Activated naive CD4-positive, alpha-beta T cell (primary cell): Measurements from ENCODE around the gene CATSPER1.
A peak's percentile ranks its signal among the peaks of the same experiment; 100 is the strongest.

ENCODE experiments used
- DNase-seq, 4 experiments: peaks; one replicate each; lab custom pipeline; 2025; lab: John Stamatoyannopoulos, UW

The CATSPER1 gene

GRCh38 chr11:66026017-66026529, at the start of gene CATSPER1:
CATSPER1 (minus strand) TSS chr11:66026479; CDS start chr11:66026379, 100 bp downstream.
- no peak for DNase-seq

GRCh38 chr11:66075273-66075672, 49.0 kb upstream of the CATSPER1 start:
- DNase-seq = no peak

GRCh38 chr11:66073669-66074068, 47.4 kb upstream of the CATSPER1 start:
- DNase-seq = no peak

GRCh38 chr11:66072518-66072917, 46.2 kb upstream of the CATSPER1 start:
- no peak for DNase-seq

- DNase-seq = no peak
These were observed 45.8 kb upstream of the CATSPER1 start for GRCh38 chr11:66072081-66072480.

GRCh38 chr11:66071381-66071801, 45.1 kb upstream of the CATSPER1 start:
- no peak for DNase-seq

GRCh38 chr11:66070604-66071380, 44.5 kb upstream of the CATSPER1 start:
- DNase-seq = no peak

GRCh38 chr11:66069715-66070603, 43.7 kb upstream of the CATSPER1 start, which contains the start of gene PACS1:
PACS1 (plus strand) TSS chr11:66070272; CDS start chr11:66070487, 215 bp downstream.
- peak; percentile 33 to 73 (median 49) for DNase-seq

GRCh38 chr11:66068923-66069714, 42.8 kb upstream of the CATSPER1 start:
- no peak for DNase-seq

- peak; percentile 35 to 62 (median 56) for DNase-seq
These were observed 42.0 kb upstream of the CATSPER1 start for GRCh38 chr11:66068154-66068821.

GRCh38 chr11:66067640-66068039, 41.4 kb upstream of the CATSPER1 start:
- no peak for DNase-seq

GRCh38 chr11:66066751-66067150, 40.5 kb upstream of the CATSPER1 start:
- DNase-seq = no peak

GRCh38 chr11:66064571-66064970, 38.3 kb upstream of the CATSPER1 start:
- no peak for DNase-seq

GRCh38 chr11:66063900-66064299, 37.6 kb upstream of the CATSPER1 start:
- no peak for DNase-seq

- DNase-seq = no peak
These were observed 36.1 kb upstream of the CATSPER1 start for GRCh38 chr11:66062408-66062807.

GRCh38 chr11:66061268-66061667, 35.0 kb upstream of the CATSPER1 start:
- DNase-seq = no peak

GRCh38 chr11:66059966-66060680, 33.8 kb upstream of the CATSPER1 start:
- DNase-seq = no peak

- no peak for DNase-seq
These were observed 30.2 kb upstream of the CATSPER1 start for GRCh38 chr11:66056501-66056900.

GRCh38 chr11:66055021-66055420, 28.7 kb upstream of the CATSPER1 start:
- no peak for DNase-seq

GRCh38 chr11:66052664-66052982, 26.3 kb upstream of the CATSPER1 start:
- DNase-seq = no peak
